ENCODE measurements around the gene BRD9.
"Not testable (repeated sequence)": the region's sequence is repeated elsewhere in the genome, so short reads cannot be mapped to it uniquely, and the experiment has no call there.

Gene BRD9

DNA sequence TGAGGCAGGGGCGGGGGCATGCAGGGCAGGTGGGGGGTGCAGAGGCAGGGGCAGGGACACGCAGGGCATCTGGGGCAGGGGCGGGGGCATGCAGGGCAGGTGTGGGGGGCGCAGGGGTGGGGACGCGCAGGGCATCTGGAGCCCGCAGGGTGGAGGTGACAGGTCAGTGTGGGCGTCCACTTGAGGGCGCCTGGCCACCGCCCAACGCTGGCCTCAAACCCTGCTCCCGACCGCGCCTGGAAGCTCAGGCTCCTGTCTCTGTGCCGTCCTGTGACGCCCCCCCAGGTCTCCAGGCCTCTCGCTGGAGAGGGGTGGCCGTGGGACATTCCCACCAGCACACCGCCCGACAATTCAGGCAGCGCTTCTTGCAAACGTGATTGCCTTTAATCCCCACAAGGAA, 48.7 kb downstream of the BRD9 start:
- not testable (repeated sequence) for DNase-seq (ENCODE audit: low read depth)

DNA sequence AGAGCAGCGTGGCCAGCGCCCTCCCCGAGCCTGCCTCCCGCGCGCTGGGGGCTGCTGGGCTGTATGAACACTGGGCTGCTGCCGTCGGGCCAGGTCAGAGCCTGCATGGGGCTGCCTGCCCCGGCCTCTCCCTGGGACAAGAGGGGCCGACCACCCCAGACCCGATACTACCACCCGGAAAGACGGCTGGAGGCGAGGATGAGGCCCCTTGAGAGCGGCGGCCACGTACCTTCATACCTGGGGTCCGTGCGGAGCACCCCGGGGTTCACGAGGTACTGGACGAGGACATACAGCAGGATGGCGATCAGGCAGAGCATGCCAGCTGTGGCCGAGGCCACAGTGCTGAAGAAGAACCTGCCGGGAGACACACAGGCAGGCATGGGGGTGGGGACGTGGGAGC, 49.2 kb downstream of the BRD9 start:
- DNase-seq (ENCODE audit: low read depth) = not testable (repeated sequence)

DNA sequence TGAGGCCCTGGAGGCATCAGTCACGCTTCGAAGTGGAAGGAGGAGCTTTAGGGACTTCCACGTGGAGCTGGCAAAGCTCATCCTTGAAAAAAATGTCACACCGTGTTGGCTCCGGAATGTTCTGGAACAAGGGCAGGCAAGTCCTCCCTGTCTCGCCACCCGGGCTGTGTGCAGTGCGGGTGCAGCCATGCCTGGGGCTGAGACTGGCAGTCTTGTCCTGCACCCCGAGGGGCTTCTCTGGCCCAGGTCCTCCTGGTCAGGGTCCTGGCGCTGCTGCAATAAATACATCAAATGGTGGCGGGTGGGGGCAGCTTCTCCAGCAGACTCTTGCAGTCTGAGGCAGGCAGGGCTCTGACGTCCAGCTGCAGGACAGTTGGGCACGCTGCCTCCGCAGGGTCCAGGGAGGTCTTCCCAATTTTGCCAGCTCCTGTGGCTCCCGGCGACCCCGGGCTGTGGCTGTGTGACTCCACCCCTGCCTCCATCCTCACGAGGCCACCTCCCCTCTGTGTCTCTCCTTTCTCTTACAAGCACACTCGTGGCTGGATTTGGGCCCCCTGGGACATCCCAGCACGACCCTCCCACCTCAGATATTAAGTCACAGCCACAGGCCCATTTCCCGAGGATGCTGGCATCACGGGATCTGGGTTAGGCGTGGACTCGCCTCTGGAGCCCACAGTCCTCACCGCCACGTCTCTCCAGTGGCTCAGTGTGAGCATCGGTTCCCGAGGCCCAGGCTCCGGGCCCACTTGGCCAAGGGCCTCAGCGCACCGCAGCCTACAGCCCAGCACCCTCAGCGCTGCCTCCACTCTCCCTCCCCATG, 50.0 kb downstream of the BRD9 start:
- DNase-seq (ENCODE audit: low read depth) = not testable (repeated sequence)

DNA sequence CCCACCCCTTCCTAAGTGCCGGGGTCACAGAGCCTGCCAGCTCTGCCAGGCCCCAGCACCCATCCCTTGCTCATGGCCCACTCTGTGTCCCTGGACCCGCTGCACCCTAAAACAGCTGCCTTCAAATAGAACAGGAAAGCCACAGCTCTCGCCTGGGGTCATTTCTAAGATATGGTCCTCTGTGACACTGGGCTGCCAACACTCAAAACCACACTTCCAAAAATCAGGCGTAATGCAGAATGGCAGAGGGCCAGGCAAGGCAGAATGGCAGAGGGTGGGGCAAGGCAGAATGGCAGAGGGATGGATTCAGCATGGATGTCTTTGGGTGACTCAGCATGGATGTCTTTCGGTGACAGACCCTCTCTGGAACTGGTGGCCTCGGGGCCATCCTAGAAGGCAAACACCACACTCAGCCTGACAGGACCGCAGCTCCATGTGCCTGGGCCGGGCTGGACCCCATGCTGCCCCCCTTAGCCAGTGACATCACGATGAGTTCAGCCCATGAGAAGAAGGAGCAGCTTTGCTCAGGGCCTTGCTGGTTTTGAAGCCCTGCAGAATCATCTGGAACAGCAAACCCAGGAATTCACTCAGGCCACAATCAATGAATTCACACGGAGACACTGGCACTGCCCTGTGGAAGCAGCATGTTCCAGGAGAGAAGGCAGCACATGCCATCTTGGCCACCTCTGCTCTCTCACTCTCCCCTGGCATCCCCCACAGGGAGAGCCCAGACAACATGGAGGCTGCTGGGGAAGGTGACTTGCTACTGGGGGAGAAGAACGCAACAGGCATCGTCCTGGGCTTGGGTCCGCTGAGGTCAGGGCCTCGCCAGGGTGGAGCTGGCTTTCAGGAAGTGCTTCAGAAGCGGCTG, 50.8 kb downstream of the BRD9 start:
- not testable (repeated sequence) for DNase-seq (ENCODE audit: low read depth)

DNA sequence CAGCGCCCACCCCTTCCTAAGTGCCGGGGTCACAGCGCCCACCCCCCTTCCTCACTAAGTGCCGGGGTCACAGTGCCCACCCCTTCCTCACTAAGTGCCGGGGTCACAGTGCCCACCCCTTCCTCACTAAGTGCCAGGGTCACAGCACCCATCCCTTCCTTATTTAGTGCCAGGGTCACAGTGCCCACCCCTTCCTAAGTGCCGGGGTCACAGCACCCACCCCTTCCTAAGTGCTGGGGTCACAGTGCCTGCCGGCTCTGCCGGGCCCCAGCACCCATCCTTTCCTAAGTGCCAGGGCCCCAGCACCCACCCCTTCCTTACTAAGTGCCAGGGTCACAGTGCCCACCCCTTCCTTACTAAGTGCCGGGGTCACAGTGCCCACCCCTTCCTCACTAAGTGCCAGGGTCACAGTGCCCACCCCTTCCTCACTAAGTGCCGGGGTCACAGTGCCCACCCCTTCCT, 51.6 kb downstream of the BRD9 start:
- DNase-seq (ENCODE audit: low read depth) = not testable (repeated sequence)

DNA sequence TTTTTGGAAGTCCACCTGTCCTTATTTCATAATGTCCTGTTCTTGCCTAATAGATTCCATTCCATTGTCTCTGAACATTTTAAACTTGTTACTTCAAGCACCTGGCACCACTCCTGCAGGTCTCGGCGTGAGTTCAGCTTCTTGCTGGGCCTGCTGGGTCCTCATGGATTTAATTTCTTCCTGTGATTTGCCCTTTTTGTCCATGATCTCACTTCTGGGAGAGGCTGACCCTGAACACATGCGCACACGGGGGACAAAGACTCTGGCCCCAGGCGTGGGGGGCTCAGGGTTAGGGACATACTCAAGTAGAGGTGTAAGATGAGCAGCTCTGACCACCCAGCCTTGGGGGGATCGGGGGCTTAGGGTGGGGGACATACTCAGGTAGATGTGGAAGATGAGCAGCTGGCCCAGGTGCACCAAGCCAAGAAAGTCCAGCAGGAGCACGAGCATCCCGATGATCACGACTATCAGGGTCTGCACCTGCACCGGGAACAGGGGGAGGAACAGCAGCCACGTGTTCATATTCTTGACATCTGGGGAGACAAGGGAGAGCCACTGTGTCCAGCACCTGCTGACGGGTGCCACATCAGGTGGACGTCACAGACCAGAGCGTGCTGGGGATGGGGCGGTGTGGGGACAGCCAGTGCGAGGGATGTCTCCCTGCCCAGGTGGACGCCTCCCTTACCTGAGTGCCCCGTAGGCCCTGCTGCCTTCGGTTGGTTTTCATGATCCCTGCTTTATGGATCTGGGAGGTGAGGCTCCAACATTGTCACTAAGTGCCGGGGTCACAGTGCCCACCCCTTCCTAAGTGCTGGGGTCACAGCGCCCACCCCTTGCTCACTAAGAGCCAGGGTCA, 52.3 kb downstream of the BRD9 start:
- DNase-seq (ENCODE audit: low read depth) = not testable (repeated sequence)

DNA sequence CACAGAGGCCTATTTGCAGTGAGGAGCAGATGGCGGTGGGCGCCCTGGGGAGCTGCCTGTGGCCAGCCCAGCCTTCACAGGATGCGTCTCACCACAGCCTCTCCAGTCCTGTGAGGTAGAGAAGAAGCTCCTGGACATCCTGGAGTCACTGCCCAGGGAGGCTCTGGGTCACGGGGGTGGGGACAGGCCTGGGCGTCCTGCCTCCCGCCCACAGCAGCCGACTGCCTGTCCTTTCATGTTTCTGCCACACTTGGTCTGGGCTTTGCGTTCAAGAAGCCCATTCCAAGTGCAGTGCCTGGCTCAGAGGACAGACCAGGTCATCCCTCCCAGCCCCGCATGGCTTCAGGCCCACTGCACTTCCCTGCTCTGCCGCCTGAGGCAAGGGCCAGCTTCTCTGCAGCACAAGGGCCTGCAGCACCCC, 54.2 kb downstream of the BRD9 start:
- DNase-seq (ENCODE audit: low read depth) = not testable (repeated sequence)

DNA sequence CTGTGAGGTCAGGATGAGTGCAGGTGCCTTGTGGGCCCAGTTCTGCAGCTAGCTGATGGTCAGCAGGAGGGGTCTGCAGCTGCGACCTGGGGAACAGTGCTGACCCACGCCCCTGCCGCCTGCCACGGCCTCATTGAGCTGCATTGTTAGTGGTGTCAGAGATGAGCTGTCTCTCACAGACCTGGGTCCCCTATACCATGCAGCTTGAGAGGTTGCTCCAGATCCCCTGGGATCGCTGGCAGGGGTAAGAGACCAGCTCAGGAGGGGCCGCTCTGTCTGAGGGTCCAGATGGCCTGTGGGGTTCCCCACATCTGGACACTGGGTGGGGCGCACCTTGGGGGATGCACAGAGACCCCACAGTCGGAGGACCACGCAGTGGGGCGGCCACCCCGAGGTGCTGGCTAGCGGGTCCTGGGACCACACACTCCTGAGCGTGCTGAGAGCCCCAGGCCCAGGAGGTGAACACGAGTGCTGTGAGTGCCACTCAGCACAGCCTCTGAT, 54.9 kb downstream of the BRD9 start:
- not testable (repeated sequence) for DNase-seq (ENCODE audit: low read depth)

DNA sequence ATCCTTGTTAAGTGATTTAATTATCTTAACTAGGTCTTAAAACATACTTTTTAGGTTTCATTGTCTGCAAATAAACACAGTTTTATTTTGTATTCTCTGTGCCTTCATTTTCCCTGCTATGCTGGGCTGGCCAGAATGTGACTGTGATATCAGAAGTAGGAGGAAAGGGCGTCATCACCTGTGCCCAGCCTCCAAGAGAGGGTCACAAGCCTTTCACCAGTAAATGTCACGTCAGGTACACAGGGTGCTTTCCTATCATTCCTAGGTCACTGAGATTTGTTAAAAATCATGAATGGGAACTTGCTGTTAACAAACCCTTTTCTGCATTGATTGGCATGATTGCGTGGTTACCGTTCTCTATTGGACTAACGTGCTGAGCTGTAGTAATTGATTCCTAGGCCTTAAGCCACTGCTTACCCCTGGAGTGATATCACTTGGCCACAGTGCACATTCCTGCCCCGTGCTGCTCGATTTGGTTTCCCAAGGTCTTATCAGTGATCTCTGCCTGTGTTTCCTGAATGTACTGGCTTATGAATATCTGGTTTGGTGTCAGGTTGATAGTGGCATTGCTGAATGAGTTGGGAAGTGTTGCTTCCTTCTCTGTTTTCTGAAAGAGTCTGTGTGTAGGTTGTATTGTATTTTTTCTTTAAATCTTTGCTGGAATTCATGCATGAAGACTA, 56.5 kb downstream of the BRD9 start:
- DNase-seq (ENCODE audit: low read depth) = not testable (repeated sequence)

DNA sequence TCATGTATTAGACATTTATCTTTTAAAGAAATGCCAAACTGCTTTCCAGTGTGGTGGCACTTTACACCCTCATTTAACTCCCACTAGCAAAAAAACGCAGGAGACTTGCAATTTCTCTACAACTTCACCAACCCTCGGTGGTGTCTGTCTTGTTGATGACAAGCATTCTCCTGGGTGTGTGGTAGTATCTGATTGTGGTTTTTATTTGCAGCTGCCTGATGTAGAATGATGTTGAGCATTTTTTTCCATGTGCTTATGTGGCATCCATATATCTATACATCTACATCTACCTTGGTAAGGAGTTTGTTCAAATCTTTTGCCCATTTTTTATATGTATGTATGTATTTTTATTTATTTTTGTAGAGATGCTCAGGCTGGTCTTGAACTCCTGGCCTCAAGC, 58.6 kb downstream of the BRD9 start:
- not testable (repeated sequence) for DNase-seq (ENCODE audit: low read depth)

DNA sequence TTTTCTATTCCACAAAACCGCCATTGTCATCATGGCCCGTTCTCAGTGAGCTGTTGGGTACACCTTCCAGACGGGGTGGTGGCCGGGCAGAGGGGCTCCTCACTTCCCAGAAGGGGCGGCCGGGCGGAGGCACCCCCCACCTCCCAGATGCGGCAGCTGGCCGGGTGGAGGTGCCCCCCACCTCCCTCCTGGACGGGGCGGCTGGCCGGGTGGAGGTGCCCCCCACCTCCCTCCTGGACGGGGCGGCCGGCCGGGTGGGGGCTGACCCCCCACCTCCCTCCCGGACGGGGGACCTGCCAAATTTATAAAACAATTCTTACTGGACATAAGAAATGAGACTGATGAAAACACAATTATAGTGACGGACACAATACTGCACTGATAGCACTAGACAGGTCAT, 64.4 kb downstream of the BRD9 start:
- DNase-seq (ENCODE audit: low read depth) = not testable (repeated sequence)

DNA sequence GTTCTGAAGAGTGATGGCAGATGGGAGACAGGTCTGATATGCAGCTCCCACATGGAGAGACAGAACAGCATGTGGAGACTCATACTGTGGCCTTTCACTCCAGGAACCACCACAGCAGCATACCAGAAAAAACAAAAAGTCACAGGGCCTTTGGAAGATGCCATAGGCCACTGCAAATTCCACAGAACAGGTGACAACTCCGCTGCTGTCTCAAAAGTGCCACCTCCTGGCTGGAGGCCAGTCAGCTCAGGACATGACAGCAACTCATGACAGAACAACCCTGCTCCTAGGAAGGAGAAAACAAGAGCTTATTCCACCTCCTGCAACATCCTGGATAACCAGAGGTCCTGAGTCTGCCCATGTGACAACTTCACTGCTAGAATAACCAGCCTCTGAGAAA, 67.1 kb downstream of the BRD9 start:
- not testable (repeated sequence) for DNase-seq (ENCODE audit: low read depth)

DNA sequence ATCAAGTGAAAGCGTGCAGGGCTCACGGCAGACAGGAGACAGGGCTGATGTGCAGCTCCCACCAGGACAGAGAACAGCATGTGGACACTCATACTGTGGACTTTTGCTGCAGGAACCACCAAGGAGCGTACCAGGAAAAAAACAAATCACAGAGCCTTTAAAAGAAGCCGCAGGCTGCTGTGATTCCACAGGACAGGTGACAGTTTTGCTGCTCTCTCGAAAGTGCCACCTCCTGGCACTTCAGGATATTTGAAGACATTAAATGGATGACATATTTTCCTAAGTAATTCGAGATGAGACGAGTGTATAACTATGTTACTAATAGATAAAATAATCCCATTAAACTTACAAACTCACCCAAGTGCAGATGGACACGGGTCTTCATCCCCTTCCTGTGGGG, 71.1 kb downstream of the BRD9 start:
- DNase-seq (ENCODE audit: low read depth) = no peak

DNA sequence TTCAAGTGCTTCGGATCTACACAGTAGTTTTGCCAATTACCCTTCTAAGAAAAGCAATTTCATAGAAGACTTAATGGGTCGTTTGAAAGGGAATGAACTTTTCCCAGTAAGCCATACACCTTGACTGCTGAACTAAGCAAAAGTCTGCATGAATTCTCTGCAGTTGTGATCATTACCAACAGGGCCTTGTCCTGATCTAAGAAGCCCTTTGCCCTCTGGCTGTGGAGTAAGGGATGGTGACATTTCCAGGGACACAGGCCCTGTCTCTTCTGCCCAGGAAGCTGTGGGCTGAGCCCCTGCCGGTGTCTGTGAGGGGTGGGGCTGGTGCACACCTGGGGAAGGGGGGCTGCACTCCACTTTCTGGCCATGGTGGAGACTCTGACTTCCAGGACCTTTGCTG, 72.4 kb downstream of the BRD9 start:
- no peak for DNase-seq (ENCODE audit: low read depth)

DNA sequence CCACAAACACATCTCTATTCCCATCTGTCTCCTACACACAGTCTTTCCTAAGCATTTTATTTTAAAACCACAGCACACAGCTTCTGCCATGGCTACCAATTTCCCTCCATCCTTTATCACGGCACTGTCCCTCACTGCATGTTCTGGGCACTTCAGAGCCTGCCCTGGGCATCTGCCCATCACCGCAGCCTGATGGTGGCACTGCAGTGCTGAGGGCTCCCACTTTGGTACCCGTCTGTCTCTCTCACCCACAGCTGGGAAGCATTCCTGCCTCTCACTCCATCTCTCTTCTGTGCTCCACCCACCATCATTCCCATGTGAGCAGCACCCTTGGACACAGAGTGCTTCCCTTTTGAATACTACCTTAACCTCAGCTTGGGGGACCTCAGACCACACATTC, 73.5 kb downstream of the BRD9 start:
- DNase-seq (ENCODE audit: low read depth) = no peak

DNA sequence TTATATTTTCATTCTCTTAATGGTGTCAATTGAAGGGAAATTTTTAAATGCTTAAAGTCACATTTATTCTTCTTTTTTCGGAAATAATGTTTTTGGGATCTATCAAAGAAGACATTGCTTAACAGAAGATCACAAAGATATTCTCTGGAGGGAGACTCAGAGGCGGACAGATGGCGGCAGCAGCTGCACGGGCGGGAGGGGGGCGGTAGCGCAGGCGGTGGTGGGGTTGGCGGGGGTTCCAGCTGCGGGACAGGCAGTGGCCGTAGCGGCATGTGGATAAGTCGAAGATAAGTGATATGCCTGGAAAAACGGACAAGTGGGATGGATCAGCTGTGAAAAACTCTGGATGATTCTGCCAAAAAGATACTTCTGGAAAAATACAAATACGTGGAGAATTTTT, 76.4 kb downstream of the BRD9 start:
- DNase-seq (ENCODE audit: low read depth) = no peak

DNA sequence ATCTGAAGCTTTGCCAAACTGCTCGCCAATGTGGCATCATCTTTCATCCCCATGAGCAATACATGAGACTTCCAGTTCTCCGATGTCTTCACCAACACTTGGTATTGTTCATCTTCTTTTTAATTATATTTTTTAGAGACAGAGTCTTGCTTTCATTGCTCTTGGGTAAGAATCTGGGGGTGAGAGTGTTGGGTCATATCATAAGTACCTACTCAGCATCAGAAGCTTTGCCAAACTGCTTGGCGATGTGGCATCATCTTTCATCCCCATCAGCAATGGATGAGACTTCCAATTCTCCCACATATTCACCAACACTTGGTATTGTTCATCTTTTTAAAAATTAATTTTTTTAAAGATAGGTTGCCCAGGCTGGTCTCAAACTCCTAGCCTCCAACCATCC, 77.2 kb downstream of the BRD9 start:
- DNase-seq (ENCODE audit: low read depth) = no peak

Data from activated gamma-delta T cell treated with anti-CD3 and anti-CD28 coated beads, Interleukin-2, amount 50 U/mL, for 16 hours (primary cell).